Calu3 (cell line): ENCODE results near the gene MEF2C. TPM values are rescaled to one million over a fixed set of nuclear protein-coding genes. Genes with fewer than 3 reads are reported as not detected.

ENCODE experiments used
- BruUV-seq: library from RNA; stranded (reverse); fragments of 400-500 nt; replicated peaks from 2 replicates; lab custom pipeline; 2021; lab: Mats Ljungman, UMichigan
- CTCF ChIA-PET: fragments of 300-600 bp; sonication (Branson Sonifier 250); formaldehyde crosslinking; loops from one replicate; lab custom pipeline; 2022; ENCODE audit warnings: antibody characterized with exemption; lab: Charles Lee
- DNase-seq: peaks from one replicate; pipeline ENCODE4 v3.0.0; 2022
- H3K27ac Mint-ChIP-seq: one replicate; pipeline ENCODE4 v1.8.0; 2022; ENCODE audit warnings: mixed read lengths; ENCODE audit not compliant: unreplicated experiment
- H3K27me3 Mint-ChIP-seq: one replicate; pipeline ENCODE4 v1.8.0; 2022; ENCODE audit warnings: mixed read lengths; ENCODE audit not compliant: unreplicated experiment
- H3K36me3 Mint-ChIP-seq: one replicate; pipeline ENCODE4 v1.8.0; 2022; ENCODE audit warnings: mild to moderate bottlenecking, moderate library complexity, mixed read lengths; ENCODE audit not compliant: insufficient read depth, unreplicated experiment
- H3K4me1 Mint-ChIP-seq: one replicate; pipeline ENCODE4 v1.8.0; 2022; ENCODE audit warnings: mild to moderate bottlenecking, low read depth, mixed read lengths; ENCODE audit not compliant: unreplicated experiment
- H3K4me3 Mint-ChIP-seq: one replicate; pipeline ENCODE4 v1.8.0; 2022; ENCODE audit warnings: mild to moderate bottlenecking, low read depth, moderate library complexity, mixed read lengths; ENCODE audit not compliant: unreplicated experiment
- H3K9me3 Mint-ChIP-seq: one replicate; pipeline ENCODE4 v1.8.0; 2022; ENCODE audit warnings: low read depth, mixed read lengths; ENCODE audit not compliant: unreplicated experiment
- CTCF ChIP-seq: fragments of 200-600 bp; IDR thresholded peaks from one replicate; pipeline ENCODE4 v1.8.0; 2022; ENCODE audit warnings: antibody characterized with exemption; ENCODE audit not compliant: unreplicated experiment
- intact Hi-C: fragments of 100-400 bp; cut with micrococcal nuclease; formaldehyde crosslinking; loops from one replicate; pipeline ENCODE4 v1.10.0; 2022; ENCODE audit not compliant: unreplicated experiment
- total RNA-seq: library from RNA; stranded (reverse); gene quantifications from 2 replicates; pipeline ENCODE4 v1.2.3, GENCODE V29; 2022

MEF2C gene
- total RNA-seq, 1 experiment from 2014 or later = 6.1 TPM

- intact Hi-C loops = no loop called here
- H3K27ac Mint-ChIP-seq = no peak overlapping the region
- H3K4me1 Mint-ChIP-seq = no peaks in the 10 kb centered on the region
- no peak overlapping the region for H3K4me3 Mint-ChIP-seq
- no peak for TF ChIP-seq CTCF
- CTCF ChIA-PET = no interaction called here
- DNase-seq = no peak
- no peaks in the 10 kb centered on the region for H3K27me3 Mint-ChIP-seq
- no peaks in the 10 kb centered on the region for H3K9me3 Mint-ChIP-seq
- no peaks in the 10 kb centered on the region for H3K36me3 Mint-ChIP-seq
- BruUV-seq = no TSS peak
These were observed 75.7 kb downstream of the MEF2C start for GRCh38 chr5:88807327-88807726.

- H3K36me3 Mint-ChIP-seq = no peaks in the 10 kb centered on the region
- no peak for DNase-seq
- no peaks in the 10 kb centered on the region for H3K9me3 Mint-ChIP-seq
- CTCF ChIA-PET = interaction anchor here (0.7 kb wide), 1 partner anchor 1987 kb away, joined by 3 read pairs; no protein-coding TSS in a partner anchor
- intact Hi-C loops = no loop called here
- H3K4me1 Mint-ChIP-seq = no peaks in the 10 kb centered on the region
- H3K27ac Mint-ChIP-seq = no peak overlapping the region
- BruUV-seq = no TSS peak
- no peak for TF ChIP-seq CTCF
- H3K27me3 Mint-ChIP-seq = no peaks in the 10 kb centered on the region
- no peak overlapping the region for H3K4me3 Mint-ChIP-seq
These were observed 76.6 kb downstream of the MEF2C start for GRCh38 chr5:88806338-88806737.

GRCh38 chr5:88805151-88805784, 77.7 kb downstream of the MEF2C start:
- no peaks in the 10 kb centered on the region for H3K4me1 Mint-ChIP-seq
- CTCF ChIA-PET = interaction anchor here (0.5 to 0.6 kb wide), 2 partner anchors 8 to 78 kb away, joined by 4 to 6 read pairs; partner anchors contain the start of gene MEF2C
- DNase-seq = no peak
- intact Hi-C loops = no loop called here
- H3K36me3 Mint-ChIP-seq = no peaks in the 10 kb centered on the region
- no peak for TF ChIP-seq CTCF
- H3K27me3 Mint-ChIP-seq = no peaks in the 10 kb centered on the region
- no TSS peak for BruUV-seq
- H3K4me3 Mint-ChIP-seq = no peak overlapping the region
- H3K9me3 Mint-ChIP-seq = no peaks in the 10 kb centered on the region
- no peak overlapping the region for H3K27ac Mint-ChIP-seq

- intact Hi-C loops = no loop called here
- Mint-ChIP-seq H3K36me3 (no peaks in the 10 kb centered on the region), H3K4me1 (no peaks in the 10 kb centered on the region), H3K4me3 (no peak overlapping the region), H3K27me3 (no peaks in the 10 kb centered on the region), H3K9me3 (no peaks in the 10 kb centered on the region), H3K27ac (no peak overlapping the region)
- no TSS peak for BruUV-seq
- TF ChIP-seq CTCF = no peak
- CTCF ChIA-PET = no interaction called here
- no peak for DNase-seq
These were observed 78.5 kb downstream of the MEF2C start for GRCh38 chr5:88804444-88804843.
